Endometrial microvascular endothelial cells (primary cell): ENCODE results near the gene AGPAT3. TPM values are rescaled to one million over a fixed set of nuclear protein-coding genes. Genes with fewer than 3 reads are reported as not detected.

Experiments used
- in situ Hi-C: cut with HindIII; loops from 2 replicates; pipeline ENCODE4 v1.10.0; 2017; ENCODE audit warnings: low sequenced_read_pairs, low pct_unique_long_range_greater_than_20kb; ENCODE audit errors: inconsistent ontology term
- total RNA-seq: library from RNA; depleted of rRNA; stranded (reverse); fragments of >200 nt; gene quantifications from one replicate; pipeline ENCODE4 v1.2.3, GENCODE V29; 2015; ENCODE audit errors: inconsistent ontology term

AGPAT3 gene
- total RNA-seq, 1 donor from 2014 or later: 72.7 TPM

- in situ Hi-C loops: no loop called here
These were observed 48.9 kb downstream of the AGPAT3 start for GRCh38 chr21:43913928-43914327.

GRCh38 chr21:43916076-43916475, 51.1 kb downstream of the AGPAT3 start:
- in situ Hi-C loops: no loop called here

GRCh38 chr21:43916691-43917514, 51.9 kb downstream of the AGPAT3 start:
- in situ Hi-C loops: no loop called here

- in situ Hi-C loops: no loop called here
These were observed 52.7 kb downstream of the AGPAT3 start for GRCh38 chr21:43917515-43918384.

- in situ Hi-C loops: no loop called here
These were observed 53.4 kb downstream of the AGPAT3 start for GRCh38 chr21:43918385-43918947.

- in situ Hi-C loops: no loop called here
These were observed 54.3 kb downstream of the AGPAT3 start for GRCh38 chr21:43919283-43919682.

- in situ Hi-C loops: no loop called here
These were observed 55.1 kb downstream of the AGPAT3 start for GRCh38 chr21:43919871-43920801.

GRCh38 chr21:43921571-43921978, 56.6 kb downstream of the AGPAT3 start:
- in situ Hi-C loops: no loop called here

- in situ Hi-C loops: no loop called here
These were observed 57.2 kb downstream of the AGPAT3 start for GRCh38 chr21:43921979-43922945.

- in situ Hi-C loops: no loop called here
These were observed 57.9 kb downstream of the AGPAT3 start for GRCh38 chr21:43922949-43923348.

- in situ Hi-C loops: no loop called here
These were observed 58.4 kb downstream of the AGPAT3 start for GRCh38 chr21:43923391-43923790.

- in situ Hi-C loops: no loop called here
These were observed 59.5 kb downstream of the AGPAT3 start for GRCh38 chr21:43924421-43925095.

GRCh38 chr21:43925096-43925481, 60.1 kb downstream of the AGPAT3 start:
- in situ Hi-C loops: no loop called here

GRCh38 chr21:43925609-43926008, 60.6 kb downstream of the AGPAT3 start:
- in situ Hi-C loops: no loop called here

- in situ Hi-C loops: no loop called here
These were observed 61.2 kb downstream of the AGPAT3 start for GRCh38 chr21:43926196-43926595.

- in situ Hi-C loops: no loop called here
These were observed 62.7 kb downstream of the AGPAT3 start for GRCh38 chr21:43927591-43928221.
